Measurements from ENCODE around the gene B3GAT1.
"Not testable (repeated sequence)": the region's sequence is repeated elsewhere in the genome, so short reads cannot be mapped to it uniquely, and the experiment has no call there.

The B3GAT1 gene

DNA sequence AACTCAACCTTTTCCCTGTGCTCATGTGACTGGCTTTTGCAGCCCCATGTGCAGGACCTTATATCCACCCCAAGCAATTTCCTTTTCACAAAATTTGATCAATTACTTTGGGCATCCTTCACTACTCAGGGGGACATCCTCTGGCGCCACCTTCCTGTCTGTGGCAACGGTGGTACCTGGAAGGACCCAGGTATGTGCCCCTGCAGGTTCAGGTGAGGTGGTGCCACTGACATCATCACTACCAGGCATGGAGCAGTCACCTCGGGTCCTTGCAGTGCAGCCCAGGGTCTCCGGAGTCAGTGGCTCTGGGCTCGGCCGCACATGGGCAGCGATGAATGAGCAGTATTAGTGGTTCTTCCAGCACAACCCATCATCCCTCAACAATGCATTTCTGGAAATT lies 37.7 kb upstream of the B3GAT1 start:
- DNase-seq (ENCODE audit: low spot score): no peak
- in situ Hi-C loops (cut with MboI; ENCODE audit: low pct_unique_long_range_greater_than_20kb, low sequenced_read_pairs, unreplicated experiment): no loop called here
- TF ChIP-seq, protein P1, sequence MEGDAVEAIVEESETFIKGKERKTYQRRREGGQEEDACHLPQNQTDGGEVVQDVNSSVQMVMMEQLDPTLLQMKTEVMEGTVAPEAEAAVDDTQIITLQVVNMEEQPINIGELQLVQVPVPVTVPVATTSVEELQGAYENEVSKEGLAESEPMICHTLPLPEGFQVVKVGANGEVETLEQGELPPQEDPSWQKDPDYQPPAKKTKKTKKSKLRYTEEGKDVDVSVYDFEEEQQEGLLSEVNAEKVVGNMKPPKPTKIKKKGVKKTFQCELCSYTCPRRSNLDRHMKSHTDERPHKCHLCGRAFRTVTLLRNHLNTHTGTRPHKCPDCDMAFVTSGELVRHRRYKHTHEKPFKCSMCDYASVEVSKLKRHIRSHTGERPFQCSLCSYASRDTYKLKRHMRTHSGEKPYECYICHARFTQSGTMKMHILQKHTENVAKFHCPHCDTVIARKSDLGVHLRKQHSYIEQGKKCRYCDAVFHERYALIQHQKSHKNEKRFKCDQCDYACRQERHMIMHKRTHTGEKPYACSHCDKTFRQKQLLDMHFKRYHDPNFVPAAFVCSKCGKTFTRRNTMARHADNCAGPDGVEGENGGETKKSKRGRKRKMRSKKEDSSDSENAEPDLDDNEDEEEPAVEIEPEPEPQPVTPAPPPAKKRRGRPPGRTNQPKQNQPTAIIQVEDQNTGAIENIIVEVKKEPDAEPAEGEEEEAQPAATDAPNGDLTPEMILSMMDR (IDR thresholded peaks at IDR 0.05; ENCODE audit: extremely low read depth, insufficient read depth, missing control alignments): no peak

DNA sequence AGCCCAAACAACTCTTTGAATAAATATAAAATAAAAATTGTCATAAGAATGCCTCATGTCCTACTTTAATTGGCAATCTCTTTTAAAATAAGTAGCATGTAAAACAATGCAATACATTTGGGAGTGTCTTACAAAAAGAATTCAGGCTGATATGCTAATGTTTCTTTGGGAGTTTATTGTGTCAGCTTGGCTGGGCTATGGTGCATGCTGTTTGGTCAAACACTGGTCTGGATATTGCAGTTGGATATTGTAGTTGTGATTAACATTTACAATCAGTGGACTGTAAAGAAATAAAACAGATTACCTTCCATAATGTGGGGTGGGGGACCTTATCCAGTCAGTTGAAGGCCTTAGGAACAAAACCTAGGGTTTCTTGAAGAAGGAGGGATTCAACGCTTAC lies 37.0 kb upstream of the B3GAT1 start:
- DNase-seq (ENCODE audit: low spot score): no peak
- in situ Hi-C loops (cut with MboI; ENCODE audit: low pct_unique_long_range_greater_than_20kb, low sequenced_read_pairs, unreplicated experiment): no loop called here
- TF ChIP-seq, protein P1 (IDR thresholded peaks at IDR 0.05; ENCODE audit: extremely low read depth, insufficient read depth, missing control alignments): no peak

DNA sequence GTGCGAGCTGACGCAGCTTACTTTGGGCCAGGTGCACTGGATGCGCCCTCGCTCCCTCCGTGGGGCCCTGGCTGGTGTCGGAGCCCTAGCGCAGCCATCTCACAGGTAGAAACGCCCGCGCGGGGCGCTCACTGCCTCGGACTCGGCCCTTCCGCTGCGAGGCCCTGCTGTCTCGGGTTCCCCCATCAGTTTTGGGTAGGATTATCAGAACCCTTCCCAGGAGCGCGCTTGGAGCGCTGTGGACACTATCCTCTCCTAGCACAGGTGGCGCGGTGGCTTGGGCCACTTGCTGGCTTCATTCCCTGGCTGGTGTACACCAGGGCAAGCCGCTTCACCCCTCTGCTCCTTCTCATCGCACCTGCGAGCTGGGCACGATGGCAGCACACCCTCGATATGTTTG lies 35.7 kb upstream of the B3GAT1 start:
- in situ Hi-C loops (cut with MboI; ENCODE audit: low pct_unique_long_range_greater_than_20kb, low sequenced_read_pairs, unreplicated experiment): no loop called here
- TF ChIP-seq, protein P1 (IDR thresholded peaks at IDR 0.05; ENCODE audit: extremely low read depth, insufficient read depth, missing control alignments): no peak
- no peak for DNase-seq (ENCODE audit: low spot score)

DNA sequence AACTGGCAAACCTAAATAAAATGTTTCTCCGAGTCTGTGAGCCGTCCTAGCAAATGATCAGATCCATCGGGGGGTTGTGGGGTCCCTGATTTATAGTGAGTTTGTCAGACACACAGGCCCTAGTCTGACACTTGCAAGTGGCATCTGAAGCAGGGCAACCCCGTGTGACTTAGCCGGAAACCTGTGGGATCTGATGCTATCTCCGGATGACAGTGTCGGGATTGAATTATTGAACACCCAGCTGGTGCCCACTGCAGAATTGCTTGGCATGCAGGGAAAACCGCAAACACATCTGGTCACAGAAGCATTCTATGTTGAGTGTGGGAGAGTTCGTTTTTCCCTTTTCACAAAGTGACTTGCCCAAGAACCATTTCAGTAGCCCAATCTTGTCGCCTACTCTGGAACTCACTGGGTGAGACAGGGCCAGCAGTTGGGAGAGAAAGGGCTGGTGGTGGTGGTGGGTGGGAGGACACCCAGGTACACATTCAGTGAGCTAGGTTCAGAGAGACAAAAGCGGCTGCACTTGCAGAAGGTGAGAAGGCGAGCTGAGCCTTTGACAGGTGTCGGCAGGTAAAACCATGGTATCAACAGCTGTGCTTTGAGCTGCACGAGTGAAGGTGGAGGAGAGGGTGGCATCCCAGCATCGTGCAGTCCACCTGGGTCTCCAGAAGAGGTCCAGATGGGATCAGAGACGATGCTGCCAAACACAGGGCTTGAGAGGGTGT lies 33.7 kb upstream of the B3GAT1 start:
- TF ChIP-seq, protein P1 (IDR thresholded peaks at IDR 0.05; ENCODE audit: extremely low read depth, insufficient read depth, missing control alignments): no peak
- in situ Hi-C loops (cut with MboI; ENCODE audit: low pct_unique_long_range_greater_than_20kb, low sequenced_read_pairs, unreplicated experiment): no loop called here
- DNase-seq (ENCODE audit: low spot score): no peak

DNA sequence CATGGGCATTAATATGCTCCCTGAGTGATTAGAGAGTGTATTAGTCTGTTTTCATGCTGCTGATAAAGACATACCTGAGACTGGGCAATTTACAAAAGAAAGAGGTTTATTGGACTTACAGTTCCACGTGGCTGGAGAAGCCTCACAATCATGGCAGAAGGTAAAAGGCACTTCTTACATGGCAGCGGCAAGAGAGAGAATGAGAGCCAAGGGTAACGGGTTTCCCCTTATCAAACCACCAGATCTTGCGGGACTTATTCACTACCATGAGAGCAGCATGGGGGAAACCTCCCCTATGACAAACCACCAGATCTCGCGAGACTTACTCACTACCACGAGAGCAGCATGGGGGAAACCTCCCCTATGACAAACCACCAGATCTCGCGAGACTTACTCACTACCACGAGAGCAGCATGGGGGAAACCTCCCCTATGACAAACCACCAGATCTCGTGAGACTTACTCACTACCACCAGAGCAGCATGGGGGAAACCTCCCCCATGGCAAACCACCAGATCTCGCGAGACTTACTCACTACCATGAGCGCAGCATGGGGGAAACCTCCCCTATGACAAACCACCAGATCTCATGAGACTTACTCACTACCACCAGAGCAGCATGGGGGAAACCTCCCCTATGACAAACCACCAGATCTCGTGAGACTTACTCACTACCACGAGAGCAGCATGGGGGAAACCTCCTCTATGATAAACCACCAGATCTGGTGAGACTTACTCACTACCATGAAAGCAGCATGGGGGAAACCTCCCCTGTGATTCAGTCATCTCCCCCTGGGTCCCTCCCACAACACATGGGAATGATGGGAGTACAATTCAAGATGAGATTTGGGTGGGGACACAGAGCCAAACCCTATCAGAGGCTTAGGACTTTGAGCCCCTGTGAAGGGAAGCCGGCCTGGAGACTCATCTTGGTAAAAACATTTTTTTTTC lies 32.4 kb upstream of the B3GAT1 start:
- in situ Hi-C loops (cut with MboI; ENCODE audit: low pct_unique_long_range_greater_than_20kb, low sequenced_read_pairs, unreplicated experiment); DNase-seq (ENCODE audit: low spot score): not testable (repeated sequence)

DNA sequence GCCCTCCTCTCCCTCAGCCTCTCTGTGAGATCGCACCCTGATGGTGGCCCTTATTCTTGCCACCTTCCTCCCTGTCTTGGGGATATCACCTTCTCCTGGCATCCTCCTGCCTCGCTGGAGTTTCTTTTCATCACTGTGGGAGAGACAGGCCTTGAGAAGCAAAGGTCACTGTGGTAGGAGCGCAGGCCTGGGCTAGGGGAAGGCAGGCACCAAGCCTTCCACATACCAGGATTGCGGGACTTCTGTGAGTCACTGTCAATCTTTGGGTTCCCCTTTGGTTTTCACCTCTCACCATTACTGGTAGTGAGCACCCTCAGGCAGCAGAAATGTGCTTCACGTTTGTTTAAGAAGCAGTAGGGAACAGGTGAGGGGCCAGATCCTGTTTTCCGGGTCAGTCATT lies 31.2 kb upstream of the B3GAT1 start:
- TF ChIP-seq, protein P1 (IDR thresholded peaks at IDR 0.05; ENCODE audit: extremely low read depth, insufficient read depth, missing control alignments): no peak
- in situ Hi-C loops (cut with MboI; ENCODE audit: low pct_unique_long_range_greater_than_20kb, low sequenced_read_pairs, unreplicated experiment): no loop called here
- DNase-seq (ENCODE audit: low spot score): no peak

DNA sequence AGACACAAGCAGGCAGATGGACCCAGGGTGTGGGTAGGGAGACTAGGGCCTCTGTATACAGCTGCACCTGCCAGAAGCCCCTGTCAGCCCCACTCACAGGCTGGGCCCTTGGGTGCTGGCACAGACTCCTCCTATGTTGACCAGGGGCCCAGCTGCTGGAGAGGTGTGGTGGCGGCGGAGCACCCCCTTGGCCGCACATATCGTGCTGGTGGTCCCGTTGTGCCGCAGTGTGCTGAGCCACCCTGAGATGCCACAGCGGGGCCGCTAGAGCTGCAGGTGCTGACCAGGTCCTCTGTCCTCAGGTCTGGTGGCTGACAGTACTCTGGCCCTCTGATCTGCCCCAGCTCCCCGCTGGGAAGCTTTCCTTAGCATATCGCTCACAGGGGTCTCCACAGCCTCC lies 30.2 kb upstream of the B3GAT1 start:
- no peak for DNase-seq (ENCODE audit: low spot score)
- in situ Hi-C loops (cut with MboI; ENCODE audit: low pct_unique_long_range_greater_than_20kb, low sequenced_read_pairs, unreplicated experiment): no loop called here
- TF ChIP-seq, protein P1 (IDR thresholded peaks at IDR 0.05; ENCODE audit: extremely low read depth, insufficient read depth, missing control alignments): no peak
